A673 (cell line): ENCODE results near the gene TCF7L2.

ENCODE experiments used
- CTCF ChIP-seq: fragments of 300-800, 200-600 bp; sonication (generic); conservative IDR thresholded peaks from 2 replicates; pipeline ENCODE4 v1.5.1; 2017; ENCODE audit warnings: low read depth, mild to moderate bottlenecking, antibody characterized with exemption, low read length, moderate library complexity, mixed read lengths
- EZH2 ChIP-seq: fragments of 200-600 bp; sonication (generic); IDR thresholded peaks from 2 replicates; pipeline ENCODE4 v1.6.1; 2017; ENCODE audit warnings: borderline replicate concordance, low read depth, mild to moderate bottlenecking, mixed read lengths, antibody characterized with exemption, low read length; ENCODE audit not compliant: poor library complexity, severe bottlenecking

GRCh38 chr10:113175176-113175575 lies 225.1 kb downstream of the TCF7L2 start:
- TF ChIP-seq EZH2 = no peak
- TF ChIP-seq CTCF = no peak
